GM12872 (cell line): Measurements from ENCODE around the gene JMJD4.

Experiments used
- TF ChIP-seq, protein P1 (sequence below): IDR thresholded peaks from 3 replicates; pipeline ENCODE4 v1.5.1; 2011; ENCODE audit warnings: low read depth, mild to moderate bottlenecking, low read length, moderate library complexity; ENCODE audit not compliant: insufficient read depth

Gene JMJD4

GRCh38 chr1:227756172-227756959 lies 21.3 kb upstream of the JMJD4 start:
- TF ChIP-seq, protein P1, sequence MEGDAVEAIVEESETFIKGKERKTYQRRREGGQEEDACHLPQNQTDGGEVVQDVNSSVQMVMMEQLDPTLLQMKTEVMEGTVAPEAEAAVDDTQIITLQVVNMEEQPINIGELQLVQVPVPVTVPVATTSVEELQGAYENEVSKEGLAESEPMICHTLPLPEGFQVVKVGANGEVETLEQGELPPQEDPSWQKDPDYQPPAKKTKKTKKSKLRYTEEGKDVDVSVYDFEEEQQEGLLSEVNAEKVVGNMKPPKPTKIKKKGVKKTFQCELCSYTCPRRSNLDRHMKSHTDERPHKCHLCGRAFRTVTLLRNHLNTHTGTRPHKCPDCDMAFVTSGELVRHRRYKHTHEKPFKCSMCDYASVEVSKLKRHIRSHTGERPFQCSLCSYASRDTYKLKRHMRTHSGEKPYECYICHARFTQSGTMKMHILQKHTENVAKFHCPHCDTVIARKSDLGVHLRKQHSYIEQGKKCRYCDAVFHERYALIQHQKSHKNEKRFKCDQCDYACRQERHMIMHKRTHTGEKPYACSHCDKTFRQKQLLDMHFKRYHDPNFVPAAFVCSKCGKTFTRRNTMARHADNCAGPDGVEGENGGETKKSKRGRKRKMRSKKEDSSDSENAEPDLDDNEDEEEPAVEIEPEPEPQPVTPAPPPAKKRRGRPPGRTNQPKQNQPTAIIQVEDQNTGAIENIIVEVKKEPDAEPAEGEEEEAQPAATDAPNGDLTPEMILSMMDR, result no peak

DNA sequence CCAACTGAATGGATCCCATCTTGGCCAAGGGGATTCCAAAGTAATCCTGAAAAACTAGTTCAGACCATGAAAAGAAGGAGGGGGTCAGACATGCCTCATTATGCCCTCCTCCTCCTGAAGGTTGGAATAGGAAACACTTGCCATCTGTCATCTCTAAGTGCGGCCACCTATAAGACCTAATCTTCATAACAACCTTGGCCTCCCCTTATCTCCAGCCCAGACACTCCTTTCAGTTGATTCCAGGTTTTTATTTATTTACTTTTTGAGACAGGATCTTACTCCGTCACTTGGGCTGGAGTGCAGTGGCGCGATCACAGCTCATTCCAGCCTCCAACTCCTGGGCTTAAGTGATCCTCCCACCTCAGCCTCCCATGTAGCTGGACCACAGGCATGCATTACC lies 19.9 kb upstream of the JMJD4 start:
- TF ChIP-seq, protein P1, result no peak

GRCh38 chr1:227753999-227754711 lies 19.1 kb upstream of the JMJD4 start:
- TF ChIP-seq, protein P1, result no peak

DNA sequence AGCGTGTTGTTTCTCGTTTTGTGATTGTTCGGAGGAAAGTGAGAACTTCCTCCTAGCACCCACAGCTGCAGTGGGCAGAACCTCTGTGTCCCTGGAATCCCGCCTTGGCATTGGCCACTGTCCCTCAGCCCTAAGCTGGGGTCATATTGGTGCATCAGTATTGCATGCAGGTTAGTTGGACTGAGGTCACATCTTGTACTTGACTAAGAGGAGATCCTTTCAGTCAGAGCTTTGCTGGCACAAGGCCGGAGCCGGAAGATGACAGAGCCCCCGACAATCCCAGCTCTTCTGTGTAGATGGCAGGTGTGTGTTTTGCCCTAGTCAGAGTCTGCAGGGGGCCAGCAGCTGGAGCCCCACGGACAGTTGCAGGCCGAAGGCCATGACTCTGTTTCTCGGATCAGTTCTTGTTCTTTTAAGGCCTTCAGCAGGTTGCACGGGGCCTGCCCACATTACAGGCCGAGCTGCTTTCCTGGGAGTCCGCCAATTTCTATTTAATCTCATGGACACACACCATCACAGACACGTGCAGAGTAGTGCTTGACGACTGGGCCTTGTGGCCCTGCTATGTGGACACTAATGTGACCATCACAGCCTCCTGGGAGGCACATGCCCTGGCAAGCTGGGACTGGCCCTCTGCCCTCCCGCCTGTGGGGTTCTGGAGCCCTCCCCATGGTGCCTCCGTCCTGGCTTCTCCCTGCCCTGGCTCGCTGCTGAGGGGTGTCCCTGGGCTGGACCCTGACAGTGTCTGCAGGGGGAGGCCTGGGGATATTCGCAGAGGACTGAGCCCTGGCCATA lies 15.0 kb upstream of the JMJD4 start:
- TF ChIP-seq, protein P1, result no peak

- TF ChIP-seq, protein P1, result no peak
Observed at GRCh38 chr1:227749225-227749624, 14.1 kb upstream of the JMJD4 start.

DNA sequence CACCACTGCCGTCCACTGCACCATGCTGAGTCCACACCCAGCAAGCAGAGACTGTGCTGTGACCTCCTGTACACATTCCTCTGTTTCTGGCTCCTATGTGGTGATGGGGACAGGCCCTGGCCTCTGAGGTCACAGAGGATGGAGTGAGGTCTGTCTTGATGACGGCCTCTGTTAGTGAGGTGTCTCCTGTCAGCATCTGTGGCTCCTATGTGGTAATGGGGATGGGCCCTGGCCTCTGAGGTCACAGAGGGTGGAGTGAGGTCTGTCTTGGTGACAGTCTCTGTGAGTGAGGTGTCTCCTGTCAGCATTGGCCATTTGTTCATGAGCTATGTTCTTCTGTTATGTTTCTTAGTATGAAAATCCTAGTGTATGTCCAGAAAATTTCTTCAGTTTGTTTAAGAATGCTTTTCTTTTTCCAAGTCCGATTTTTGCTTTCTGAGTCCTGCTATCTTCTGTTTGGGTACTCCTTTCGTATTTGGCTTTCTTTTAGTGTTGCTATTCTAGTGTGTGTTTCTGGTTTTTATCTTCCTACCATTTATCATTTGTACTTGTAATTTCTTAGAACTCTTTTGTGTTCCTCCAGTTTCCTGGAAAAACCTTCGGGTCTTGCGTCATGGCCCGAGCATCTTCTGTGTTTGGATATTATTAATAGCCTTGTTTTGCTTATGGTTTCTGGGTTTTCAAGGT lies 13.5 kb upstream of the JMJD4 start:
- TF ChIP-seq, protein P1, result no peak
